Tibial nerve (tissue), 4 donors: ENCODE measurements around the gene BLVRB.

Experiments used
- CTCF ChIP-seq, 5 experiments: fragments of 200-600 bp in 3 of 5; fragments of 450-650 bp in 2 of 5; sonication (generic) in 3 of 5; IDR thresholded peaks; one replicate each; pipeline ENCODE4 v1.5.1; 2016 to 2019; ENCODE audit warnings: antibody characterized with exemption in 5 of 5, mild to moderate bottlenecking in 3 of 5, moderate library complexity in 2 of 5
- EP300 ChIP-seq, 2 donors: sonication (generic); formaldehyde crosslinking; IDR thresholded peaks; one replicate each; pipeline ENCODE4 v1.6.1; 2017; ENCODE audit warnings: antibody characterized with exemption in 2 of 2, mild to moderate bottlenecking in 1 of 2

GRCh38 chr19:40419780-40420179 is 45.8 kb downstream of the BLVRB start:
- TF ChIP-seq CTCF (IDR thresholded peaks at IDR 0.05) (no peak), EP300 (IDR thresholded peaks at IDR 0.05) (no peak)
